NT2/D1 (cell line): Measurements from ENCODE around the gene NEK10.

Experiments used
- SUZ12 ChIP-seq: IDR thresholded peaks from 2 replicates; pipeline ENCODE4 v1.6.1; 2011; ENCODE audit not compliant: insufficient read length, insufficient read depth; ENCODE audit errors: extremely low read depth
- YY1 ChIP-seq: IDR thresholded peaks from 2 replicates; pipeline ENCODE4 v1.6.1; 2011; ENCODE audit not compliant: insufficient read length, insufficient read depth
- ZNF274 ChIP-seq: IDR thresholded peaks from 2 replicates; pipeline ENCODE4 v1.6.1; 2011; ENCODE audit warnings: mild to moderate bottlenecking, low read depth, low read length

GRCh38 chr3:27186013-27186412 is 183.2 kb downstream of the NEK10 start:
- TF ChIP-seq SUZ12 (no peak), ZNF274 (no peak), YY1 (no peak)
